Nephron progenitor cell (in vitro differentiated cells): ENCODE measurements around the gene EHF.

ENCODE experiments used
- DNase-seq: peaks from one replicate; pipeline ENCODE4 v3.0.0; 2021
- H3K27ac Mint-ChIP-seq: 2 replicates; pipeline ENCODE4 v1.8.0; 2021; ENCODE audit warnings: mild to moderate bottlenecking, moderate library complexity, mixed read lengths
- H3K27me3 Mint-ChIP-seq: 2 replicates; pipeline ENCODE4 v1.8.0; 2021; ENCODE audit warnings: mild to moderate bottlenecking, low read depth, mixed read lengths; ENCODE audit not compliant: poor library complexity
- H3K36me3 Mint-ChIP-seq: 2 replicates; pipeline ENCODE4 v1.8.0; 2021; ENCODE audit warnings: low read depth, mixed read lengths
- H3K4me1 Mint-ChIP-seq: 2 replicates; pipeline ENCODE4 v1.8.0; 2021; ENCODE audit warnings: mixed read lengths
- H3K4me3 Mint-ChIP-seq: 2 replicates; pipeline ENCODE4 v1.8.0; 2021; ENCODE audit warnings: mild to moderate bottlenecking, moderate library complexity, mixed read lengths
- H3K9me3 Mint-ChIP-seq: 2 replicates; pipeline ENCODE4 v1.8.0; 2021; ENCODE audit warnings: mild to moderate bottlenecking, moderate library complexity, mixed read lengths
- CTCF ChIP-seq: fragments of 200-600 bp; sonication (generic); IDR thresholded peaks from 2 replicates; pipeline ENCODE4 v1.5.0; 2021; ENCODE audit warnings: antibody characterized with exemption

Gene EHF

GRCh38 chr11:34620820-34621792 is at the start of gene EHF:
Gene EHF, plus strand, starts transcription at chr11:34621093. Its CDS starts 21,538 bp downstream, at chr11:34642631.
- Mint-ChIP-seq H3K27me3 (peaks cover 6% of the 10 kb centered on the region), H3K27ac (no peak within 1 kb of the TSS), H3K36me3 (no peaks in the 10 kb centered on the region), H3K9me3 (peaks cover 4% of the 10 kb centered on the region), H3K4me1 (no peaks in the 10 kb centered on the region), H3K4me3 (no peak within 1 kb of the TSS)
- TF ChIP-seq CTCF, result no peak
- no peak for DNase-seq

- H3K4me1 Mint-ChIP-seq, result no peaks in the 10 kb centered on the region
- TF ChIP-seq CTCF, result no peak
- peaks cover 30% of the 10 kb centered on the region for H3K27me3 Mint-ChIP-seq
- H3K9me3 Mint-ChIP-seq, result no peaks in the 10 kb centered on the region
- no peak overlapping the region for H3K4me3 Mint-ChIP-seq
- no peaks in the 10 kb centered on the region for H3K36me3 Mint-ChIP-seq
- DNase-seq, result no peak
- no peak overlapping the region for H3K27ac Mint-ChIP-seq
Observed at GRCh38 chr11:34573537-34573936, 47.4 kb upstream of the EHF start.

GRCh38 chr11:34575261-34575660 is 45.6 kb upstream of the EHF start:
- no peaks in the 10 kb centered on the region for H3K36me3 Mint-ChIP-seq
- H3K4me1 Mint-ChIP-seq, result no peaks in the 10 kb centered on the region
- H3K4me3 Mint-ChIP-seq, result no peak overlapping the region
- peaks cover 24% of the 10 kb centered on the region for H3K27me3 Mint-ChIP-seq
- TF ChIP-seq CTCF, result no peak
- DNase-seq, result no peak
- H3K9me3 Mint-ChIP-seq, result no peaks in the 10 kb centered on the region
- no peak overlapping the region for H3K27ac Mint-ChIP-seq

GRCh38 chr11:34575671-34576070 is 45.2 kb upstream of the EHF start:
- no peak for TF ChIP-seq CTCF
- no peak overlapping the region for H3K4me3 Mint-ChIP-seq
- no peak overlapping the region for H3K27ac Mint-ChIP-seq
- H3K36me3 Mint-ChIP-seq, result no peaks in the 10 kb centered on the region
- no peaks in the 10 kb centered on the region for H3K9me3 Mint-ChIP-seq
- peaks cover 24% of the 10 kb centered on the region for H3K27me3 Mint-ChIP-seq
- DNase-seq, result no peak
- H3K4me1 Mint-ChIP-seq, result no peaks in the 10 kb centered on the region

- Mint-ChIP-seq H3K9me3 (no peaks in the 10 kb centered on the region), H3K4me3 (no peak overlapping the region), H3K27me3 (peaks cover 24% of the 10 kb centered on the region), H3K36me3 (no peaks in the 10 kb centered on the region), H3K27ac (no peak overlapping the region), H3K4me1 (no peaks in the 10 kb centered on the region)
- DNase-seq, result no peak
- no peak for TF ChIP-seq CTCF
Observed at GRCh38 chr11:34576331-34576730, 44.6 kb upstream of the EHF start.

GRCh38 chr11:34583818-34584217 is 37.1 kb upstream of the EHF start:
- peaks cover 10% of the 10 kb centered on the region for H3K27me3 Mint-ChIP-seq
- no peak for DNase-seq

More at GRCh38 chr11:34583818-34584217, 37.1 kb upstream of the EHF start:
- H3K27ac Mint-ChIP-seq, result no peak overlapping the region
- H3K4me1 Mint-ChIP-seq, result peaks cover 11% of the 10 kb centered on the region
- no peaks in the 10 kb centered on the region for H3K36me3 Mint-ChIP-seq
- no peaks in the 10 kb centered on the region for H3K9me3 Mint-ChIP-seq
- H3K4me3 Mint-ChIP-seq, result no peak overlapping the region
- no peak for TF ChIP-seq CTCF
